HG02981 (cell line): ENCODE measurements around the gene FAM131C.
A peak's percentile ranks its signal among the peaks of the same experiment; 100 is the strongest.
"Not testable (repeated sequence)": the region's sequence is repeated elsewhere in the genome, so short reads cannot be mapped to it uniquely, and the experiment has no call there.

Experiments used
- ATAC-seq: cut with Tn5 transposase; IDR thresholded peaks from one replicate; pipeline ENCODE4 v1.9.1; 2021; ENCODE audit warnings: mild to moderate bottlenecking, moderate library complexity; ENCODE audit not compliant: unreplicated experiment

FAM131C gene

DNA sequence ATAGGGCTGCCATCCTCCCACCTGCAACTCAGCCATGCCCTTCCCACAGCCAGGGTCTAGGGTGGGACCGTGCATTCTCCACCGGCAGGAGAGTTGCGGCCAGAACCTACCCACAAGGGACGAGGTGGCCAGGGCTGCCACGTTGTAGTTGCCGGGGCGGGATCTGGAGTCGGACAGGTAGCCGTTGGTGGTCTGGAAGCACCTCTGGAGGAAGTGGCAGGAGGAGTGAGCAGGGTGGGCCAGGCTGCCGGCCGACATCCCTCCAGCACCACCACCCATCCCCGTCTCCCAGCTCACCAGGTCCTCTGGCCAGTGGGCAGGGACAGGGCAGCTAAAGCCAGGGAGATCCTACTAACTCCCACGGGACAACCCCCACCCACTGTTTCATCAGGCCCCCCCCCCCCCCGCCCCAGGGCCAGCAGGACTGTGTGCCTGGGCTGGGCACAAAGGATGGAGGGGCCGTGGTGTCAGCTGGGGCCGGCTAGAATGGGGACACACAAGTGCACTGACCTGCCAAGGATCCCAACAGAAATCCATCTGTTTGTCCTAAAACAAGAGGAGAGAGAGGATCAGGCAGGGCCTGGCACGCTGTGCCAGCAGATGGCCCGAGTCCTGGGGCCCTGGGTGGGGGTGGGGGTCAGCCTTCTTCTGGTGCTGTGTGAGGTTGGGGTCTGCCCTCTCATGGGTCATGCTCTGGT, 11.3 kb downstream of the FAM131C start:
- not testable (repeated sequence) for ATAC-seq

DNA sequence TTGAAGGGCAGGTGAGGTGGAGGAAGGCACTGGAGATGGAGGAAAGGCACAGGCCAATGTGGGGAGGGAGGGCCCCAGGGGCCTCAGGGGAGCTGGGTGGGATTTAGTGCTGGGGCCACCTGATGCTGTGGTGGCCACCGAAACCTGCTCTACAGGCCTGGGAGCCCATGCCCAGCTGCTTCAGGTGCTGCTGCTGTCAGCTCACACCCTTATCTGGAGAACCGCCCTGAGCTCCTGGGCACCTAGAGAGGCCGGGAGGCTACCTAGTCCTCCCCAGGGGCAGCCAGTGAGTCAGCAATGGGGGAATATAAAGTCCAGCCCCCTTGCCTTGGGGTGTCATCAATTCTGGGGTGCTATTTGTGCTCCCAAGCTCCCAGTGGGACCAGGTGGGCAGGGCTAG, 12.2 kb downstream of the FAM131C start:
- no peak for ATAC-seq

DNA sequence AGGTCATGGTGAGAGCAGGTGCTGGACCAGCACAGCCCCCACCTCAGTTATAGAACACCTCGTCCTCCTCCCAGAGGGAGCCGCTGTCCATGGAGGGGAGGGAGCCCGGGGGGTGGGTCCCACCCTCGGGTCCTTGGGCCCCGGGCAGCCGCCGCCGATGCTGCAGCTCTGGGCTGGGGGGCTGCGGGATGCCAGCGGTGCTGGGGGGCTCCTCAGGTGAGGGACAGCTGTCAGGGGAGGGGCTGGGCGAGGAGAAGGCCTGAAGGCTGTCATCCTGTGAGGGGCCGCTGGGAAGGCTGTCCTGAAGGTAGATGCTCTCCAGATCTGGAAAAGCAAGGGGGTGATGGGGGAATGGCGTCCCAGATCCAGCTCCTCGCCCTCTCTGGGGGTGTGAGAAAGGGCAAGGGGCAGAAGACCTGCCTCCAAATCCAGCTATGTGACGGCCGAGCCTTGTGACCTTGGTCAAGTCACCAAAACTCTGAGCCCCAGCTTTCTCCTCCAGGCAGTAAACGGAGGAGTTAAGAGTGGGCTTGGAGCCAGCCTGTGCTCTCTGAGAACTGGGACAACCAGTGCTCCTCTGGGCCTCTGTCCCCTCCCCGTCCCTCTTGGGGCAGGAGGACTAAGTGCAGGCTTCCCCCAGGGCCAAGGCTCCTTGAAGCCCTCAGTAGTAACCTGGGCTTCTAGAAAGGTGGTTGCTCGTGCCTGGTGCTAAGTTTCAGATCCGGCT, 14.9 kb downstream of the FAM131C start:
- not testable (repeated sequence) for ATAC-seq

DNA sequence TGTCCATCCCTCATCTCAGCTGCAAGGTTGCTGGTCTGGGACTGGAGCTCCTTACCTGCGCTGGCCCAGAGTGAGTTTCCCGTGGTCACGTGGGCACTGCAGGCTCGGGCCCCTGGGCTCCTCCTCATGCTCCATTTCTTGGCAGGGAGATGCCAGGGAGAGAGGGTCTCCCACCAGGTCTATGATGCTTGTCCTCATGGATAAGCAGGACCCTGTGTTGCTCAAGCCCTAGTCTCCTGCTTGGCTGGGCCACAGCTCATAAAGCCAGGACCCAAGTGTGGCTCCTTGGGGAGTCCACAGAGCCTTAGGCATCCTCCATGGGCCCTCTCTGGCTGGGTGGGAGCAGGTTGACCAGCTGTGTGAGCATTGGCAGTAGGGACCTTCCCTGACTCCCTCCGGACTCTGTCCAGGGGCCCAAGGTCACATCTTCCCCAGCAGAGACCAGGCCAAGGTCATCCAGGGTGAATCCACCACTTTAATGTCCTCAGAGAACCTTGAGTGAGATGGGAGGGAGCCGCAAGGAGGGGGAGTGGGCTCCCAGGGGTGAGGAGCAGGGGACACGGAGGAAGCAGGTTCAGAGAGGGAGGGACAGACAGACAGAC, 16.0 kb downstream of the FAM131C start:
- ATAC-seq, result not testable (repeated sequence)

DNA sequence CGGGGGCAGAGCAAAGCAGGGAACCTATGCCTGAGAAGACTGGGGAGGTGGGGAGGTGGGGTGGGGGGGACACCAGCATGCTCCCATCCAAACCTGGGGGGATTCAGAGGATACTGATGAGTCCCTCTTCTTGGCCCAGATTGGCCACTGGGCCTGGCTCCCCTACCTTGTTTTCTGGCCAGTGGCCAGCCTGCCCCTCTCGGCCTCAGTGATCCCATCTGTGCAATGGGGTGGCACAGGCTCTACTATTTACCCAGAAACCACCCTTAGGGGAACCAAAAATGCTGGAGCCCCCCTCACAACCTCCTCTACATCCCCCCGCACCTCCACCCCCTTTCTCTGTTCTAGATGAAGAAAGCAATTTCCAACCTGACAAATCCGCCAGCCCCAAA, 16.9 kb downstream of the FAM131C start:
- not testable (repeated sequence) for ATAC-seq

DNA sequence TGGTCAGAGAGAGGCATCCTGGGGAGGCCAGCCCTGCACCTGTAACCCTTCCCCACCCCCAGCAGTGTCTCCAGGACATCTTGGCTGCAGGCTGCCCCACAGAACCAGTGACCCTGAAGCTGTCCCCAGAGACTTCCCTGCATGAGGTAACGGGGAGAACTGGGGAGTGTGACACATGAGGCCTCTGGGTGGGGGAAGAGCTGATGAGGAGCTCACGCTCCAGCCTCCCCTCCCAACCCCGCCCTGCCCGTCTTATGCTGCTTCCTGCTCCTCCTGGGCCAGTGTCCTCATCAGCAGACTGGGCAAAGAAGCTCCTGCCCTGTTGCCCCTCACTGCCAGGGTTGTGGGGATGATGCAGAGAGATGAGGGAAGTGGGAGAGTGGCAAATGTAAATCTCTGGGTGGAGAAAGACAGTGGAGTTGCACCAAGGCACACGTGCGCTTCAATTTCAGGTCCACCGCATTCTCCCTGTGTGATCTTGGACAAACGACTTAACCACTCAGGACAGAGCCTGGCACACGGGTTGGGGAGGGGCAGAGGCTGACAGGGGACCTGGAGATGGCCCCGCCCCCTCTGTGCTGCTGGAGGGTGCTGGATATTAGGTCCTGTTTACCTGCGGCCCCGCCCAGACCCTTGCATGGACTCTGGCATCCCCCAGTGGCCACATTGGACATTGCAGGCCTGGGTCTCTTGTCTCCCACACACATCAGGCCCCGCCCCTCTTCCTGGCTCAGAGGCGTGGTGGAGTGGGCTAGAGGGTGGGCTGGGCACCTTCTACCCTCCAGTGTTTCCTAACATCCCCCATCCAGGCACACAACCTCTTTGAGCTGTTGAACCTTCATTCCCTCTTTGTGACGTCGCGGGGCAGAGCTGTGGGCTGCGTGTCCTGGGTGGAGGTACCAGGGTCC, 17.6 kb downstream of the FAM131C start:
- peak; percentile 73 for ATAC-seq

DNA sequence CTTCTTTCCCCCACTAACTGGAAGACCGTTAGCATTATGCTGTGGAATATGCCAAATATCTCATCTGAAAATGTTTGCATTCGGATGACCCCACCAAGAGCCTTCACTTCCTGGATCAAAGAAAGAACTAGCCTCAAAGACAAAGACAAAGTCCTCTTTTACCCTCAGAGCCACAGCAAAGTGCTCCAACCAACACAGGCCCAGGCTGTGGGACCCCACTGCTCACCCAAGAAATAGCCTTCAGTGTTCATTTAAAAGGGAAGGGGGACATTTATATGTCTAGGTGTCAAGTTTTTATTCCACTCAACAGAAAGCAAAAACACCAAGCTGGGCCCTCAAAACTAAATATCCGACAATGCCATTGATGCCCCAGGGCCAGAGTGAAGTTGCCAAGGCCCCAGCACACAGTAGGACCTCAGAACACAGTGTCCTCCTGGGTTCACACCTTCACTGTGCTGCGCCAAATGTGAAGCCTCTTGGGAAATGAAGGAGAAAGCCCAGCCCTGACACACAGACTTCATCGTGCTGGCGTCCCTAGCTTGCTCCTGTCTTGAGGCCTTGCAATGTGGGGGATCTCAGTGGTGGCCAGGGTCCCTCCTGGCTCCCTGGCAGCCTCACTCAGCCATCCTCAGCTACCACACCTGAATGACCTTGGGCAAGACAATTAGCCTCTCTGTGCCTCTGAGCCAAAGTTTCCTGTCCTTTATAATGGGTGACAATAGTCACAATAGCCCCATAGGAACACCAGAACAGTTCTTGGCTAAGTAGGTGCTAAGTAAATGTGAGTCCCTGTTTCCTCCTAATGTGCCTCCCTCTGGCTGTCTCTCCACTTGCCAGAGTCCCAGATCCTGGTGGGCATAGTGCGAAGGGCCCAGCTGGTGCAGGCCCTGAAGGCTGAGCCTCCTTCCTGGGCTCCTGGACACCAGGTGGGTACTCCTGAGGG, 18.6 kb downstream of the FAM131C start:
- ATAC-seq, result no peak

DNA sequence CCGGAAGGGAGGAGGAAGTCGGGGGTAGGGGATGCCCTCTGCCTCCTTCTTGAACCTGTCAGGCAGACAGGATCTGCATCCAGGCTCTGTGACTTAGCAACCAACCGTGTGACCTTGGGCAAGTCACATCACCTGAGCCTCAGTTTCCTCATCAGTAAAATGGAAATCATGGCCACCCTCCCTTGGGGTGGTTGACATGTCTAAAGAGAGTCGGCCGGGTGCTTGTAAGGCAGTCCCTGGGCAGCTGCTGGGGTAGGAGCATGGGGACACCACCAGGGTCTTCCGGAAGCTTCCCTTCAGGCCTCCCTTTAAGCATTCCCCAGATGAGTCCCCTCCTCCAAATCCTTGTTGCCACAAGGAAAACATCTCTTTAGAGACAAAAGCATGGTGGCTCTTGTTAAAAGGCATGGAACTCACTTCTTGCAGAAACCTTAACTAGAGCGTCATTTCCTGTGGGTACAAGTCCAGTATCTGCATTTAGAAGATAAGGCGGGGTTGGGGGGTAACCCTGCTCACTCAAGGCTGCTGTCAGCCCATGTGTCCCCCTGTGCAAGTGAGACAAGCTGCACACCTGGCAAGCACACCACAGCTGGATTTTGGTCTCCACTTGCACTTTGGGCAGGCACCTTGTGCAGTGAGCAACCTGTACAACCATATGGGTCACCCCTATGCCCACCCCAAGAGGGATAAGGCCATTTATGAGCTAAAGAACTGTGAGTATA, 19.5 kb downstream of the FAM131C start:
- no peak for ATAC-seq

DNA sequence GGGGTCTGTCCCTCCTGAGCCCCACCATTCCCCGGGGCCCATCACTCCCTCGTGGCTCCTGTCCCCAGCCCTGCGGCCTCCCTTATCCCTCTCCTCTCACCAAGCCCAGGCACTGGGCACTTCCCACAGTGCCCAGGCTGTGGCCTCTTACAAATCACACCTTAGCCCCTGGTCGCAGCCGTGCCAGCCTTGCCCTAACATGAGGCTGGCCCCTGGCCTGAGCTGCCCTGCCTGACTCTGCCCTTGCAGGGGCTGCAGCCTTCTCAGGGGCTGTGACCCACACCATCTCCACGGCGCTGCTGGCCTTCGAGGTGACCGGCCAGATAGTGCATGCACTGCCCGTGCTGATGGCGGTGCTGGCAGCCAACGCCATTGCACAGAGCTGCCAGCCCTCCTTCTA, 21.5 kb downstream of the FAM131C start:
- ATAC-seq, result not testable (repeated sequence)

DNA sequence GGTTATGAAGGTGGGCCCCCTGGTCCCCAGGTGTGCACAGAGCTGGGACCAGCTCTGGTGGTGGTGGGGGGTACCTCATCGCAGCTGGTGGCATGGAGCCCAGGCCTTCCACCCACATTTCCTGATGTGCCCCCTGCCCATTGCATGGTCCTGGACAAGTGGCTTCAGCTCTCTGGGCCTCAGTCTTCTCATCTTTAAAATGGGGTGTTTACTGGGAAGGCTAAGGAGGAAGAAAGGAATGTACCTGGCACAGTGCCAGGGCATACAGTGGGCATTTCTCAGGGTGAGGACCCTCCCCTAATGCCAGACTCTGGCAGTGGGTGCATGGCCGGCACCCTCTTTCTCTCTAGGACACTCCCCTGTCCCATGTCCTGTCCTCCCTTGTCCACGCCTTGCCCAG, 22.4 kb downstream of the FAM131C start:
- no peak for ATAC-seq

DNA sequence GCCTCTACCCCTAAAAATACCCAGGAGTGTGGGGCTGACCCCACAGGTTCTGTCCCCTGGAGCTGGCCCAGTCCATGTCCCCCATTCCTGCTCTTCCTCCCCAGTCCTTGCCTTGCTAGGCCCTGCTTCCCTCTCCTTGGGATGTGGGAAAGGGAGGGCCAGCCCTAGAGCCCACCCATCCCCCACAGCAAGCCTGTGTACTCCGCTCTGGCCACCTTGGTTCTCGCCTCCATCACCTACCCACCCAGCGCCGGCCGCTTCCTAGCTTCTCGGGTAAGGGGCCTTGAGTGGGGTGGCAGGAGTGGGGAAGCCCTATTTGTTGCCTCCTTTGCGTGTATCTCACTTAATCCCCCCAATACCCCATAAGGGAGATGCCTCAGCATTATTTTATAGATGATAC, 23.1 kb downstream of the FAM131C start:
- ATAC-seq, result no peak

DNA sequence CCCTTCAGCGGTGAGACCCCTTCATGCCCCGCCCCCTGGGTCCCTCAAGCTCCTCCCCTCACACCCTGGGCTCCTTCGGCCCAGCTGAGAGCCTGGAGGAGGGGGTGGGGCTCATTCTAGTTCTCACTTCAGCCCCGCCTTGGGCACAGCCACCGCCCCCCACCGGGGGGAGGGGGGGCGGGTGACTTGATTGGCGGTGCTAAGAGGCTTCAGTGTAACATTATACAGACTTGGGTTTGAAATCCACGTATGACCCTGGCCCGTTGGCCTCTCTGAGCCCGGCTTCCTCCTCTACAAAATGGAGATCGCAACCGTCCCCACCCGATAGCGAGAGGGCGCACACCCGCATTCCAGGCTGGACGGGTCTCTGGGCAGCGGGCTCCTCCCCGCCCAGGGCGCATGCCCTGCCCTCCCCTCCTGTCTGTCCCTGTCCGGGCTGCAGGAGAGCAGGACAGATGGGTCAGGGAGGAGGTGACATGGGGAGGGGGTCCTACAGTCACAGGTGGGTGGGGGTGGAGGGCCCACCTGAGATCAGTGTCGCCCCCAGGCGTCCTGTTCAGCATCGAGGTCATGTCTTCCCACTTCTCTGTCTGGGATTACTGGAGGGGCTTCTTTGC, 24.8 kb downstream of the FAM131C start:
- ATAC-seq, result no peak

DNA sequence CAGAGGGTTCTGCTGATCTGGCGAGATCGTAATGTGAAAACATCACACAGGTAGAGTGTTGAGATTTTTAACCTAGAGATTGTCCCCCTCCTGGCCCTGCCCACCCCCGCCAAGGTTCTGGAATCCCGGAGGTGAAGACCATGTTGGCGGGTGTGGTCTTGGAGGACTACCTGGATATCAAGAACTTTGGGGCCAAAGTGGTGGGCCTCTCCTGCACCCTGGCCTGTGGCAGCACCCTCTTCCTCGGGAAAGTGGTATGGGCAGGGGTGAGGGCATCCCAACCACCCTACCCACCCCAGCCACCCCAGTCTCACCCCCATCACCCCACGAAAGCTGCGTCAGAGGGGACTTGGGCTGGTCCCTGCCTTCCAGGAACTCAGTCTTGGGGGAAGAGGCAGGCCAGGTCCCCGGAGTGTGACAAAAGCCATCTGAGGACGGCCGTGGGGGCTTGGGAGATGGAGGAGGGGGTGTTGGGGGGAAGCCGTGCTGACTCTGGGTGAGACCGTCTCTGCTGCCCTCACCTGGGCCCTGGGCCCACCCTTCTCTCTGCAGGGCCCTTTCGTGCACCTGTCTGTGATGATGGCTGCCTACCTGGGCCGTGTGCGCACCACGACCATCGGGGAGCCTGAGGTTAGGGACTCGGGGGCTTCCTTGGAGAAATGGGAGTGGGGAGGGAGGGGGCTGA, 25.5 kb downstream of the FAM131C start:
- ATAC-seq, result no peak

DNA sequence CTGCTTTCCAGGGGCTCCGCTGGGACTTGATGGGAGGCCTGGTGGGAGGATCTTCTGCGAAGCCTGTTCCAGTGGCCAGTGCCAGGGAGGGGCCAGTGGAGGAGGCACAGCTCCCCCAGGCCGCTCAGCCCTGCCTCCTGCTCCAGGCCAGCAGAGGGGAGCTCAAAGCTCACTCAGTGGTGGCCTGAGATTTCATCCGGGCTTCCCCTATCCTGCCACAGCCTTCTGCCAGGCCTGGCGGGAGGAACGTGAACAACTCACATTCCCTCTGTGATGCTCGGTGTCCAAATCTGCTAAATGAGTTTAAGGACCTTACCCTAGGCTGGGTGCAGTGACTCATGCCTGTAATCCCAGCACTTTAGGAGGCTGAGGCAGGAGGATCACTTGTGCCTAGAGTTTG, 26.6 kb downstream of the FAM131C start:
- ATAC-seq, result no peak

DNA sequence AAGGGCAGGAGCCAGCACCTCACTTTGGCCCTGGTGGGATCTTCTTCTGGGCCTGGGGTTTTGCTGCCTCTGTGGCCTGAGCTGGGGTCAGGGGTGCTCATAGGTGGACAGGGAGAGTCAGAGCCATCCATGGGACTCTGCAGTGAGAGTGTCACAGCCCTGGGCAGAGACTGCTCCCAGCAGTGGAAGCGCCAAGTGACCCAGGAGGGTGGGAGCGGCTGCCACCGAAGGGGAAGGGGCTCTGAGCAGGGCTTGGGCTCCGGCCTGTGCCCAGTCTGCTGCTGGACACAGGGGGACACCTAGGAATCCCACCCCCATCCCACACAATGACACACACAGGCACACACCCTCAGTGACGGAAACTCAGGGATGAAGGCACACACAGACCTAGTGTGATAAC, 29.5 kb downstream of the FAM131C start:
- ATAC-seq, result no peak

DNA sequence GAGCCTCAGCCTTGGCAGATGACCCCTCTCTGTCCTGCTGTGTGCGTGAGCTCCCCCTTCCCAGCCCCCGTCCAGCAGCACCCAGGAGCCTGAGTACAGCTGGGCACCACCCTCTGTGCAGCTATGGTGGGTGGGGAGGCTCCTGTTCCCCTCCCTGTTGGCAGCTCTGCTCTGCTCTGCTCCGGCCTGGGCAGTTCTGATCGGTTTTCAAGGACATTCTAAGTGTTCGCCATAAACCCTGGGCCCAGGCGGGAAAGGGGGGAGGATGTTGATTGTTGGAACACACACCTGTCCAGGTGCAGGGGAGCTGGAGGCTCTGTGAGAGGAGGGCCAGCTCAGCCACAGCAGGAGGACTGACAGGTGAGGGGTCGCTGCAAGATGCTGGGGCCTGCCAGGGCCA, 29.9 kb downstream of the FAM131C start, which contains the start of gene CLCNKB:
Gene CLCNKB (plus strand): TSS at position 262 of the 400 bp plus-strand sequence. CDS start 711 bp downstream, outside the sequence.
- no peak for ATAC-seq

DNA sequence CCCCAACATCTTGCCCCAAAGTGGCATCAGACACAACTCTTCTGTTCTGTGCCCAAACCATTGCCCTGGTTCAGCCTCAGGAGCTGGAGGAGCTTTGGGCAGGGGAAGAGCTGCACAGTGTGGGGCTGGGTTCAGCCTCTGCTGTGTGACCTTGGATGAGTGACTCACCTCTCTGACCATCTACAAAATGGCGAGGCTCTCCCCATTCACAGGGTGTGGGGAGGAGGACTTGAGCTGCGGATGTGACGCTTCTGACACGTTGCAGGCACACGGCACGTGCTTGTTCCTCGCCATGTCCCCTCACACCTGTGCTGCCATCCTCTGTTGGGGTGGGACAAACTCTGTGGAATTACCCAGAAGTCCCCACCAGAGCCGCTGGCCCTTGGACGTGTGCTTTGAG, 30.8 kb downstream of the FAM131C start:
- not testable (repeated sequence) for ATAC-seq

DNA sequence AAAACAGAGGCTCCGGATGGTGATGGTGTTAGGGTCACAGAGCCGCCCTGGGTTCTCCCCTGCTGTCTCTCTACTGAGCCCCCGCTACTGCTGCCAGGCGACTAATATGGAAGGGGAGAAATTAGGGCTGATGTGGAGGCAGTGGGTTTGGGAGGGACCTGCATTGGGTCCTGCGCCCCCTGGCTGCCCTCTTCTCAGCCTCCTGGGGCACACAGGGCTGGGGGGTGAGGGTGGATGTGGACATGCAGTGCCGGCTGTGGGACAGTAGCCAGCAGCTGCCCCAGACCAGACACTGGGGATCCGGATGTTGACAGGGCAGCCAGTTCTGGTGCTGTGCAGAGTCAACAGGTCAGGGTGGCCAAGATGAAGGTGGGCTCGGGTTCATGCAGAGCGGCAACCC, 31.4 kb downstream of the FAM131C start:
- no peak for ATAC-seq
